SIG-M5 treated with dmso at 0.1 percent for 504 hours (cell line): ENCODE measurements around the gene P2RY6.
"Not testable (repeated sequence)": the region's sequence is repeated elsewhere in the genome, so short reads cannot be mapped to it uniquely, and the experiment has no call there.

Source experiments
- DNase-seq: peaks from one replicate; lab custom pipeline; 2025; ENCODE audit not compliant: unreplicated experiment; lab: John Stamatoyannopoulos, UW

P2RY6 gene

DNA sequence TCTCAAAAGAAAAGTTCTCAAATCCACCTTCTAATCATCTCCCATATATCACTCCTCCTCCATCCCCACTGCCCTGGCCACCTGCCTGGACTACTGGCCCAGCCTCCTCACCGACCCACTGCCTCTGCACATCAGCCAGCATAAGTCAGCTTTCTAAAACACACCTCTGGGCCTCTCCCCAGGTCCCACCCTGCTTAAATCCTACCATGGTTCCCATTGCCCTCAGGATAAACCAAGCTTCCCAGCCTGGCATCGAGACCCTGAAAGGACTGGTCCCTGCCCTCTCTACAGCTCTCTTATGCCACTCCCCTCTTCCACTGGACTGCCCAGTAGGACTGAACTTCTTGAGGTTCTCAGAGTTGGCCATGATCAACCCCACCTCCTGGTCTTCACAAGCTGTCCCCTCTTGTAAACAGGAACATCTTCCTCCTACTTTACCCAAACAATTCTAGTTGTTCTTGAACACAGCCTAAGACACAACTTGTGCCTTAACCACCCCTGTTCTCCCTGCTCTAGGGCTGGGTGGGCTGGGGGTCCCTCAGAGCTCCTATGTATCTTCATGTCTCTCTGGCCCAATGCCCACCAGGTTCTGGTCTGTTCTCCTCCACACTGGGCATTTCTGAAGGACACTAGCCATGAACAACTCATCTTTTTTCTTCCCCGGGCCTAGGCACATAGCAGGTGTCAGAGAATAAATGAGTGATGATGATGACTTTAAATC lies 12.6 kb upstream of the P2RY6 start:
- no peak for DNase-seq

DNA sequence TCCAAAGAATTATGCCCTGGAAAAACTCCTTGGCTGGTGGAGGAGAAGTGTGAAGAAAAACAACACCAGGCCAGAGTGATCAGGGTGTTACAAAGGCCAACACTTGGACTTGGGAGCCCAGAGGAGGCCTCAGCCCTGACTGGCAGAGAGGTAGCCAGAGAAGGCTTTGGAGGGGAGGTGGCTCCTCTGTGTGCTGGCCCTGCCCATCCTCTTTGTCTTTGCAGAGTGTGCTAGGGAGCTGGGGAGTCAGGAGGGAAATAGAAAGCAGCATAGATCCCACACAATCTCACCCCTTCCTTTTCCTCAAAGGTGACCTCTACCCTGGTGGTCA lies 12.0 kb upstream of the P2RY6 start:
- no peak for DNase-seq

DNA sequence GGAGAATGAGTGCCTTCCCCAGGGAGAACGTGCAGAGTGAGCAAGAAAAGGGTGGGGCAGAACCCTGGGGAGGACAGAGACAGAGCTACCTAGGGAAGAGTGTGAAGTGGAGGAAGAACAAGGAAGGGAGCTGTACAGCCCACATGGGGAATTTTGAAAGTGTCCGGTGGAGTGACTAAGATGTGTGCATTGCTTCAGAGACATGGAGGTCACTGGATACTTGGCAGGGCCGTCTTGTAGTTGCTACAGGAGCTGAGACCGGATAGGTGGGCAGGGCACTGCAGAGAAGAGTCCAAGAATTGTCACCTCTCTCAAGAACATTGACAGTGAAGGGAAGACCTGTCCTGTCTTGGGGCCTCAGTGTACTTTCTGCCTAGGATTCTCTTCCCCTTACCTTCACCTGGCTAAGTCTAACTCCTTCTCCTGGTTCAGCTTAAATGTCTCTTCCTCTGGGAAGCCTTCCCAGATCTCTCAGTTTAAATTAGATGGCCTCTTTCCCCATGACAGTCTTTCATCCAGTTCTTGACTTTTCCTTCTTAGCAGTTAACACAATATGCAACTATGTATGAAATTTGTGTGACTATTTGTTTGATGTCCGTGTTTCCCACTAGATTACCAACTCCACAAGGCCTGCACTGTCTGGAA lies 9.2 kb upstream of the P2RY6 start:
- DNase-seq, result no peak

DNA sequence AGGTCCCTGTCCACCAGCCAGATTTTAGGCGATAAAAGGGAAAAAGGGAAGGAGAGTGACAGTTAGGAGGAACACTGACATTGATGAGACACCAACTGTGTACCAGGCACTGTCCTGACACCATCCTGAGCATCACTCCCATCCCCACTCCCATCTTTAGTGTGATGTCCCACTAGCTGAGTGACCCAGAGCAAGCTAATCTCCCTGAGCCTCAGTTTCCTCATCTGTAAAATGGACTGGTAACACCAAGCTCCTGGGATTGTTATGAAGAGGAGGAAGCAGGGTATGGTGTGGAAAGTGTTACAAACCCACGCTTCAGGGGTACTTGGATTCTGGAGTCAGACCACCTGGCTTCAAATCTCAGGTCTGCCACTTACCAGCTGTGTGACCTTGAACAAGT lies 8.5 kb upstream of the P2RY6 start:
- no peak for DNase-seq

DNA sequence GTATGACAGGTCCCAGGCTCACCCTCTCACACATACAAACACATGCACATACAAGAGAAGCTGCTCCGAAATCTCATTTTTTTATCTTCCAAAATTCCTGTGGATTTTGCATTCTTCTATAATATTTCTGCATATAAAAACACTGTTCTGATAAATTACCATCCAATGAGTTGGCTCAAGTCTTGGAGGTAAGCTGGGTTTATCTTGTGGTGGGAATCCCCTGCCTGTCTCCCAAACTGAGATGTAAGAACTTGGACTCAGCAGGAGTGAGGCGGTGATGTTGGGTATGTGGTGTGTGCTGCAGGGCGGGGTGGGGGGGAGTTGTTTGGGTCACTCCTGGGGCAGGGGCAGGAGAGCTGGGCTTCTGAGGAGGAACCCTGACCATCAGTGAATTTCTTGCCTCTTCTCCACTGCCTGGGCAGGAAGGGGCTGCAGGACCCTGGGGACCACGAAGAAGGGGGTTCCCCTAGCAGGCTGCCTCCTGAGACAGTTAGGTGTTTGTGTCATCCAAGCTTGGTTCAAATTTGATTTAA lies 6.8 kb upstream of the P2RY6 start:
- DNase-seq, result no peak

DNA sequence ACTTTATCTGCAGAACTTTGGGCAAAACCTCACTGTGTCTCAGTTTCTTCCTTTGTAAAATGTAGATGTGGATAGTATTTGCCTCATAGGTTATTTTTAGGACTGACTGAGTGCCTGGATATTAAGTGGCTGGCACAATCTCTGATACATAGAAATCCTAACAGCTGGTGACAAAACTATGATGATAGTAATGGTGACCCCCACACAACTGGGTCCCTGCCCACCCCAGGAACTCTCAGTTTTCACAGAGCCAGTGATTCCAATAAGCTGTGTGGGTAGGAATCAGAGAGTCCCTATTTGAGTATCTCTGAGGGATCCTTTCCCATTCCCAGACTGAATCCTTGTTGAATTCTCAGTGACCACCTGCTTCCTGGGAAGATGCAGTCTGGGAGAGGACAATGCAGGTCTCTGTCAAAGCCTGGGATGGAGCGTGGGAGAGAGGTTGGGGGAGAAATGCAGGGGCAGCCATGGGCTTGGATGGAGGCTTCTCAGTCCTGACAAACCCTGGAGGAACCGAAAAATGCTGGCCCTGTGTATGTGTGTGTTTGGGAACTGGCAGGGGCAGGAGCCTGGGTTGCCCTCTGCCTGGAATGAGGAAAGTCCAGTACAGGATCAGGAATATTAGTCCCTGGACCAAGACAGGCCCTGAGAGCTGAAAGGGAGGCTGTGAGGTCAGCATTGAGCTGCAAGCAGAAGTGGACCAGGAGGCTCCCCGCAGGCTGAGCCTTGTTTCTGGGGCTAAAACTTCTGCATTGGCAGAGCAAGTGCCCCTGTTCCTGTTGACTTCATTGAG lies 6.1 kb upstream of the P2RY6 start:
- DNase-seq, result no peak

DNA sequence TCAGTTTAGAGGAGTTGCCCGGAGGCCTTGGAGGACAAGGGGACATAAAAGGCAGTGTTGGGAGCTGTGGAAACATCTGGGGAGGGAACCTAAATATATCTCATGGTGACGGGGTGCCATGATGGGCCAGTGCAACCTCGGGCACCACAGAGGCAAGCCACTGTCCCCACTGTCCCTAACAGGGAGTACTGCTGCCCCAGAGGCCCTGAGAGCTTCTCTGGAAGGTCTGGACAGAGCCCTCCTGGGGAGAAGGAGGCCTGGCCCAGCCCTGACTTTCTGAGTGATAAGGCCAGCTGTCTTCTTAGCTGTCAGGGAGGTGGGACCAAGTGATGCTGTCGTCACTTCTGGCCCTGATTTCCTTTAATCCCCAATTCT lies 5.5 kb upstream of the P2RY6 start:
- no peak for DNase-seq

DNA sequence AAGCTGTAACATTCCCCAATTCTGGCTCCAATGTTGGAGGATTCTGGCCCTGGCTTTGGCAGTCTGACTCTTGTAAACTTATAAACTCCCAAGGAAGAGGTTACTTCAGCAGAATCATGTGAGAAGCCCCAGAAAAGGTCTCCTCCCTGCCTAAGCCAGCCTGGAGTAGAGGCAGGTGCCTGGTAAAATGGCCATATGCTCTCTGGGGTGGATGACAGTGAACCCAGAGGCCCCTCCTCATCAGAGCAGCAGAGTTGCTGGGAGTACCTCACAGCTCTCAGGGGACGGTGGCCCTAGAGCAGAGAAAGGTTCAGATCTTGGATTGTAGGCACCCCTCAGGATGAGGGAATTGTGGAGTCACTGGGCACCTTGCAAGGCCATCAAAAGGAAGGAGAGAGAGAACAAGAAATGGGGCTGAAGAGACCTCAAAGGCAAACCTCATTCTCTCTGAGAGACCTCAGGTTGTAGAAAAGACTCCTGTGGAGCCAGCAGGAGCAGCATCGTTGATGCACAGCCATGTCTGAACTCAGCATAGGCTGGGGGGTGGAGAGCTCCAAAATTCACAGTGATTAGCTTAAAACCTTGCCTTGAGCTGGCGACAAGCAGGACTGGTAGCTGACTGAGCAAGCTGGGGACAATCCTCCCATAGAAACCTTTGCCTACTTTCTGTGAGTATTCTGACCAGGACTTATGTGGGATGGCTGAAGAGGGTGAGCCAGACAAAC lies 4.9 kb upstream of the P2RY6 start:
- DNase-seq, result no peak

DNA sequence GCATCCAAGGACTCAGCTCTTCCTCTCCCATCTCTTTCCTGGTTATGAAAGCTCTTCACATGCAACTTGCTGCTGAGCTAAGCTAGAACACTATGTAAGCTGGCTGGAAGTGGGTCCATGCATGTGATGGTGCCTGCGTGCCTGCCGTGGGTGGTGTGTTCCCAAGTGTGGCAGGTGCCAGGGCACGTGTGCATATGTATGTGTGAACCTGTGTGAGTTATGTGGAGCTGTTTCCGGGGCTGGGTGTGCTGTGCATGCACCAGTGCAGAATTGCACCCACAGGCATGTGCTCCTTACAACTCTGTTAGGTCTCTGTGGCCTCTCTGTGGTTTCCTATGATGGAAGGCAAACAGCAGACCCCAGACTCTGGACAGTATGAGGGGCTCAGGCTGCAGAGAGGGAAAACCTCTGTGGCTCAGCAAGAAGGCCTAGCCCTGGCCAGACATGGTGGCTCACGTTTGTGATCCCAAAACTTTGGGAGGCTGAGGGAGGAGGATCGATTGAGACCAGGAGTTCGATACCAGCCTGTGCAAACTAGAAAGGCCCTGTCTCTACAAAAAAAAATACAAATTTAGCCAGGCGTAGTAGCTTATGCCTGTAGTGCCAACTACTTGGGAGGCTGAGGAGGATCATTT lies 4.1 kb upstream of the P2RY6 start:
- DNase-seq, result no peak

DNA sequence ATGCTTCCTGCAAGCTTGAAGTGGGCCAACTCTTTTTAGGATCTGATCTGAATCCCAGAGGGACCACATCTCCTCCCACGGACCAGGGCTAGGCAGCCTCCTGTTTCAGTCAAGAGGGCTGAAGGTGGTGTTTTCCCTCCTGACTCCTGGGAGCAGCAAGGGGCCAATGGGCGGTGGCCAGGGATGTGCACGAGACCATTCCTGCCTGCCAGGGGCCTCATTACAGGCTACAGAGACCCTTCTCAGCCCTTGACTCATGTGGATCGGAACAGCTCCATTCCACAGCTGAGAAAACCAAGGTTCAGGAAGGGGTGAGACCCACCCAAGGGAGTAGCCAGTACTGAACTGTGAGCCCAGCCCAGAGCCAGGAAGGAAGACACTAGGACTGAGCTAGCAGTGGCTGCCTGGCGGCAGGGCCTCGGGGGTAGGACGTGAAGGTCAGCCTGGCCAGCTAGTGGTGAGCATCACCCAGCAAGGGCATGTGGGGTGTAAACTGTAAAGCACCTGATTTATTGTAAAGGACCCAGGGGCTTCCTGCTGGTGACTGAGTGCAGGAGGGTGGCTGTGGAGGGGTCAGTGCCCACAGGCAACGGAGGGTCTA lies 3.4 kb upstream of the P2RY6 start:
- DNase-seq, result no peak

DNA sequence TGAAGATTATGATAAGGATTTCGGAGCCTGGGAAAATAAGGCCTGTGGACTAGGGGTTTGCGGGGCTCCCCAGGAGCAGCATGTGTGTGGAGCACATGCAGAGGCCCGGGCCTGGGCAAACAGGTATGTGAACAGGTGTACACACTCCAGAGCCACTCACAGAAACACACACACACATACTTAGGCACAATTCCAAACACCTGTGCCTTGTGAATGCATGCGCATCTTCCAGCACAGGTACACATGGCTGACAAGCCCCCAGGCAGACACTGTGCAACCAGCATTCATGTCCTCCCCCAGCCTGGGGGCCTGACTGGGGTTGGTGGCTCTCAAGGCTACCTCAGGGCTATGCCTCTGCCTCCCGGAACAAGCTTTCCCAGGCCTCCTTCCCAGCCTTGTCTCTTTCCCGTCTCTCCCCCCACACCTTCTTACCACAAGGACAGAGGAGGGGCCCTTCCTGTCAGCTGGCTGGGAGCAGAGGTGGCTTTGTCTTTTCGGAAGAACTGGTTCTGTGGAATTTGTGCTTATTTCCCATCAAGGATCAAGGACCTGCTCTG lies 2.6 kb upstream of the P2RY6 start:
- DNase-seq, result peak; percentile 49

DNA sequence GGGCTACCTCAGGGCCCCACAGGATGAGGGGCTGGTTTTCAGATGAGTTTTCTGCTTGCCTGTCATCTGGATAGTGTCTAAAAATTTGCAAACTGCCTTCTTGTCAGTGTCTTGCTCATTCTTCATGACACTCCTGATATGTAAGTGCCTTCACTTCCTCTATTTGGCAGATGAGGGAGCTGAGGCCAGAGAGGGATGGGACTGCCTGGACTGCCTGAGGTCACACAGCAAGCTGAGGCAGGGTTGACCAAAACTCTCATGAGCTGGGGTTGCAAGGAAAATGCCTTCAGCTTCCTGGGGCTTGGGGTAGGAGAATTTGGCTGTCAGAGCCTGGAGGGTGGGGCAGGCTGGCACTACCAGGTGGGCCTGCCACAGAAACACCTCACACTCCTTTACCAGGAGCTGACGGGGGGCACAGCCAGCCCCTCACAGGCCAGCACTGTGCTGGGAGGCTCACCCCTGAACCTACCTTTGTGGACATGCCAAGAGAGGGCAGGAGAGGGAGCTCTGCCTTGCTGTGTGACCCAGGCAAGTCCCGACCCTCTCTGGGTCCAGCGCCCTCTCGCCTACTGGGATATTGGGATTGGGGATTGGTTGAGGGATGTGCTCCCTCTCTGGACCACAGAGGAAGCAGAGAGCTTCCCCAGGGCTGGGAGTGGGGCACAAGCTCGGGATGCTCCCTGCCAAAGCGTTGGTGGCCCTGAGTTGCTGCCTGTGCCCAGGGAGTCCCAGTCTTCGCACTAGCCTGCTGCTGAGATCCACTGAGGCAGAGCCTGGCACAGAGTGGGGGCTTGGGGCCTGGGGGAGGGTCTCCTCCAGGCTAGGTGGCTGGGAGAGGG lies 1.9 kb upstream of the P2RY6 start:
- DNase-seq, result peak; percentile 60

DNA sequence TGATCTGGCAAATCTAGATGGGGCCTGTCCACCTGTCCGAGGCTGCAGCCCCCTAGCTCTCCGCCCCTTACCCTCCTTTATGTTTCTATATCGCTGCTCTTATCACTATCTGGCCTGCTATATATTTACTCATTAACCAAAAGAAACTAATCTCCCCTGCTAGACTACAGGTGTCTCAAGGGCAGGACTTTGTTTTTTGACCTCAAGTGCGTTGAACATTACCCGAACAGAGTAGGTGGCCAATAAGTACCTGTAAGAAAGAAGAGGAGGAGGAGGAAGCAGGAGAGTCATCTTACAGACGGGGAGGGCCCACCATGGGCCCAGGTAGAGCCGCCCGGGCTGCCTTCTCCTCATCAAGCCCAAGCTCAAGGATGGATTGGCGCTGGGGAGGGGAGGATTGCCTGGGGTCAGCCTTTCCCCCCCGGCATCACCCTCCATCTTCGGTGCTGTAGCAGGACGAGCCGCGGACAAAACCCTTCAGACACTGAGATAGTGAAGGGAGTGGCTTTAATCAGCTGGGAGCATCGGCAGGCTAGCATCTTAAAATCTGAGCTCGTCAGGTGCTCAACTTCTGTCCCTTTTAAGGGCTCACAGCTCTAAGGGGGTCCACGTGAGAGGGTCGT lies 1.2 kb upstream of the P2RY6 start:
- DNase-seq, result no peak

DNA sequence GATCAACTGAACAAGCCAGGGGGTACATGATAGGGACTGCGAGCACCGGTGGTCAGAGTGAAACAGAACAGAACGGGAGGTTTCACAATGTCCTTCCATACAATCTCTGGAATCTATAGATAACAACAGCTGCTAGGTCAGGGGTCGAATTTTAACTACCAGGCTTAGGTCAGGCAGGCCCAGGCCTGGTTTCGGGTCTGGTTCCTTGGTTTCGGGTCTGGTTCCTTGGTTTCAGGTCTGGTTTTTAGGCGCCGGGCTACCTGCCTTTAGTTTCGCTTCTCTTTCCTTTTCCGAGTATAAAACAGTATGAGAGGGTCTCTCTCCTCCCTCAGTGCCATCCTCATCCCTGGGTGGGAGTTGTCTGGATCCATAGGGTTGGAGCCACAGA lies 666 bp upstream of the P2RY6 start:
- not testable (repeated sequence) for DNase-seq

DNA sequence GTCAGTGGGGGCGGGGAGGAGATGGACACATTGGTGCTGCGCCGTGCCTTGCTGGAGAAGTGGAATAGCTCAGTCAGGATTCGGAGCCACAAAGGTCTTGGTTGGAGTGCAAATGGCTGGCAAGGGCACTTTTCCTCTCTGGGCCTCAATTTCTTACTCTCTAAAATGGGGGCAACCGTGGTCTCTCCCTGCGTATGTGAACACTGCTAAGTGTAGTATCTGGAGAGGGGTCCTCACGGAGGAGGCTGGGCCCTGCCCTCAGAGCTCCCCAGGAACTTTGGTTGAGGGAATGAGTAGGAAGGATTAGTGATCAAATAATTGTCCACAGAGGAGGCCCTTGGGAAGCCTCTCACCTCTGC lies 521 bp downstream of the P2RY6 start:
- DNase-seq, result no peak

DNA sequence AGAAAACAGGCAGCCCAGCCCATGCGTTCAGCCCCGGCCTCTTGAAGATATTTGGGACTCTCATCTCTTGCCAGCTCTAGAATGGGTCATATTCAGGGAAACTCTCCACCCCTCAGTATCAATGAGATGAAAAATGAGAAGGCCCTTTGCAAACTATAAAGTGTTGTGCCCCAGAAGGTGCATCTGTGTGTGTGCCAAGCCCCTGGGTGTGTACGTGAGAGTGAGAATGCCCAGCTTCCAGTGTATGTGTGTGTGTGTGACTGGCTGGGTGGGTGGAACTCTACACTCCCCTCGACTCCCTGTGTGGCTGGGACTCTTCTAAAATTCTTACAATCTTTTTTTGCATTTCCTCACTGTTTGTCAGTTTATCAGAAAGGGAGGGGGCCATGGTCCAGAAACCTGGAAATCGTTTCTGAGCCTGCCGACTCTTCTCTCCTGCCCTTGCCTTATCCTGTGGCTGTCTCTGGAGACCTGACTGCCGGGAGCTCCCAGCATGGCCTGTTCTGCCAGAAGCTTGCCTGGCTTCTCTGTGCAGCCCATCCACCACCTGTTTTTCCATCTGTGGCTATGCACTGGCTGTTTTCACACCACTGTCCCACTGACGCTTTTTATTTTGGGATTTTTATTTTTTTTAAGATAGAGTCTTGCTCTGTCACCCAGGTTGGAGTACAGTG lies 1.2 kb downstream of the P2RY6 start:
- peak; percentile 22 for DNase-seq

DNA sequence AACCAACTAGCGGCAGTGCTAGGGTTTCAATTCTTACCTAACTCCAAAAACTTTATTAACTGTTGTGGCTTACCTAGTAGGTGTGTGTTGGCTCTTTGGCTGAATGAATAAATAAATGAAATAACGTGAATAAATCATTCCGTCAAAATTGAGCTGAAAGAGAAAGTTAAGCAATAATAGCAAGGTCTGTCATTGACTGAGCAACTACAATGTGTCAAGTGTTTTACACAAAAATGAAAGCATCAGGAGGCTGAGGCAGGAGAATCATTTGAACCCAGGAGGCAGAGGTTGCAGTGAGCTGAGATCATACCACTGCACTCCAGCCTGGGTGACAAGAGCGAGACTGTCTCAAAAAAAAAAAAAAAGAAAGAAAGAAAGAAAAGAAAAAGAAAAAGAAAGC lies 2.1 kb downstream of the P2RY6 start:
- DNase-seq, result not testable (repeated sequence)

DNA sequence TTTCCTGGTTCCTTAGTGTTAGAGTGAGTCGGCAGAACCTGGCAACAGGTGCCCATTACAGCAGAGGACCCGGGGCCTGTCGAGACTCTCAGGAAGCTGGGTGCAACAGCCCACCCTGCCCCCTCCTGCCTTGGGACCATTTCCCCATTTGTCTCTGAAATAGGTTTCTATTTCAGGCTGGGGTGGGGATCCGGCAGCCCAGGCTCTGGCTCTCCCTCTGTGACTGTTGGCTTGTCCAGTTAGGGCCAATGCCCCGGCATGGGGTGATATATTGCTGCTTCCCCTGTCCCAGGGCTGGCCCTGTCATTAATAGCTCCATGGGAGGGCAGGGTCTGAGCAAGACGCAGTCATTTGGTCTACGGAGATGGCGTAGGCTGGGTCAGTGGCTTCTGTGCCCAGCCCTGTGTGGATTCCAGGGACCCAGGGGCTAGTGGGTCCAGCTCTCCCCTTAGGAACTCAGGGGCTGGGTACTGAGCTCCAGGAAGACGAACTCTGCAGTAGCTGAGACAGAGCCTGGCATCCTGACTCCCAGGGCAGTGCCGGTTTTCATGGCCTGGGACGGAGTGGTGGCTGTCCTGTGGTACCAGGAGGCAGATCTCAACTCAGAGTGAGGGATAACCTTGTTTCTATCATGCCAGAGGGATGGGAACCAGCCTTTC lies 2.7 kb downstream of the P2RY6 start:
- peak; percentile 65 for DNase-seq
